Umbilical cord (tissue), 2 donors: ENCODE data around the gene PRXL2B. TPM values are rescaled to one million over a fixed set of nuclear protein-coding genes. Genes with fewer than 3 reads are reported as not detected.
"Not testable (repeated sequence)": the region's sequence is repeated elsewhere in the genome, so short reads cannot be mapped to it uniquely, and the experiment has no call there.

Experiments
- DNase-seq: peaks from one replicate; pipeline ENCODE4 v3.0.0-alpha.2; 2015; ENCODE audit warnings: low spot score
- total RNA-seq: library from RNA; depleted of rRNA; stranded (reverse); fragments of >200 nt; gene quantifications from one replicate; pipeline ENCODE4 v1.2.3, GENCODE V29; 2014; ENCODE audit warnings: low replicate concordance; ENCODE audit not compliant: insufficient read depth

The PRXL2B gene
- total RNA-seq, 1 donor from 2014 or later = 1.4 TPM

DNA sequence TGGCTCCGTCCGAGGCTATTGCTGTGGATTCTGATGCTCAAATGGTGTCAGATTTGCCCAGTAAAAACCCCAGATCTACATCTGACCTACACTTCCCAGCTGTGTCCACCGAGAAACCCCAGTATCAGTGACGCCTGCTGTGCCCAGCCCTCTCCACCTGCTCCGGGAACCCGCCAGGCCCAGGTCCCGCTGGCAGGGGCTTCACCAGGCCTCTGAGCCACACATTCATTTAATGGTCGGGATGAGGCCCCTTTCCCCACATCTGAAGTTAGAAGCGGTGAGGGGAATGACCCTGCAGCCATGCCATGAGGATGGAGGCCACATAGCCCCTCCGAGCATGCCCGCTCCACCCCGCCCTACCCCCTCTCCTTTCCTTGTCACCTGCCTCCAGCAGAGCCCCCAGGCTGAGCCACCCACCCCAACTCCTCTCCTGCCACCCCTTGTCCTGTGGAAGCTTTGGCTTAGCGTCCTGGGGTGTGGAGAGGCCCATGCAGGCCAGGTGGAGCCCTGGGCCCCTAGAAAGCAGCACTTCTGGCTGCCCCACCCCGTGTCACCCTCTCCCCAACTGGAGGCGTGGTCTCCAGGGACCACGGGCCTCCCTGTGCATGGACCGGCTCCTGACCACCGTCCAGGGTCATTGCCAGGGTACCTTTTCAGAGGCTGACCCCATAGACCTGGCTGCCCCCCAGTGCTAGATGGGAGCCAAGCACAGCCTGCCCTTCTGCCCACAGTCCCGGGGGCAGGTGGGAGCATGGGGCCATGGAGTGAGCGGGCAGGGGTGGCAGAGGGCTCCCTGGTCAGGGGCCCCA lies 22.4 kb upstream of the PRXL2B start:
- no peak for DNase-seq

- DNase-seq = no peak
Observed at GRCh38 chr1:2564815-2565374, 21.7 kb upstream of the PRXL2B start.

DNA sequence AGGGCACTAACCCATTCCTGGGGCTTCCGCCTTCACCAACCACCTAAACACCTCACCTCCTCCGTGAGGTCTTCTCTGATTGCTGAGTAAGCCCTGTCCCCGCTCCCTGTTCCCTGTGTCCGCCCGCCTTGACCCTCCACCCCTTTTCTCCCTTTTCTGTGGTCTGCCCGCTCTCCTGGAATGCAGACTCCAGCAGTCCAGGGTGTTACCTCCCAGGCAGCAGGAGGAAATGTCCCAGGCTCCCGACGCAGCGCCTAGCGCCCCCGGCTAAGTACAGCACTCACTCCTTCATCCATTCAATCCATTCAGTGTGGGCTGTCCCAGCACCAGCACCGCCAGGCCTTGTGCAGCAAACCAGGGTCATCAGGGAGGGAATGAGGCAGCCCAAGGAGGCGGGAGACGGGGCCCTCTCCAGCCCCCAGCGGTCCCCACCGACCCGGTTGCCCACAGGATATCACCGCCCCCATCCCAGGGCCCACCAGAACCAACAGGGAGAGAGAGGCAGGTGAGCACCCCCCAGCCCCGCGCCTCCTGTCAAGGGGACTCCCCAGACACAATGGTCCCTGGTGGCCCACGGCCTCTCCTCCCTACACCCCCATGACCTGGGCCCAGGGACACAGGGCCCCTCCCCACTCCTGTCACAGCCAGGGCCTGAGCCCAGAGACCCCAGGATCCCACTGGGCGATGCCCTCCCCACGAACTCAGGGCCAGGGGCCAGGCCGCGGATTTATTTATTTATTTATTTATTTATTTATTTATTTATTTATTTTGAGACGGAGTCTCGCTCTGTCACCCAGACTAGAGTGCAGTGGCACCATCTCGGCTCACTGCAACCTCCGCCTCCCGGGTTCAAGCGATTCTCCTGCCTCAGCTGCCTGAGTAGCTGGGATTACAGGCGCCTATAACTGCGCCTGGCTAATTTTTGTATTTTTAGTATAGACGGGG lies 20.2 kb upstream of the PRXL2B start:
- DNase-seq = no peak

DNA sequence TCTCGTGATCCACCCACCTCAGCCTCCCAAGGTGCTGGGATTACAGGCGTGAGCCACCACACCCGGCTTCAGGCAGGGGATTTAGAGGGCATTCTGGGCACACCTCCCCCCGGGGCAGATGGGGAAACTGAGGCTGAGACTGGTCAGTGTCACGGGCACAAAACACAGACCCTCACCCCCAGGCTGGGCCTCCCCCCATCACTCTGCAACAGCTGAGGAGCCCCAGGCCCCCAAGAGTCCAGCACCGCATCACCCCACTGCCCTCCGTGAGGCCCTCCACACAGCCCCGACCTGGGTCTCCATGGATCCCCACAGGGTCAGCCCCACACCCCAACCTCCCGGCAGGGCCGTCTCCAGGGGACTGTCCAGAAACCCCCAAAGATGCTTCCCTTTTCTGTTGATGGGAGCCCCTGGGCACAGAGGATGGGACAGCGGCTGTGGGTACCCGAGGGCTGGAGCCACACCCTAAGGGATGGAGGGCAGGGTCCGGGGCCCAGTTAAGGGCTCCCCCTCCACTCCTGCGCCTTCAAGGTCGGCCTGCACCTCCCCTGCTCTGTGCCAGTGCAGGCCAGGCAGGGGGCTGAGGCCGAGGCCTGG lies 19.4 kb upstream of the PRXL2B start:
- no peak for DNase-seq

DNA sequence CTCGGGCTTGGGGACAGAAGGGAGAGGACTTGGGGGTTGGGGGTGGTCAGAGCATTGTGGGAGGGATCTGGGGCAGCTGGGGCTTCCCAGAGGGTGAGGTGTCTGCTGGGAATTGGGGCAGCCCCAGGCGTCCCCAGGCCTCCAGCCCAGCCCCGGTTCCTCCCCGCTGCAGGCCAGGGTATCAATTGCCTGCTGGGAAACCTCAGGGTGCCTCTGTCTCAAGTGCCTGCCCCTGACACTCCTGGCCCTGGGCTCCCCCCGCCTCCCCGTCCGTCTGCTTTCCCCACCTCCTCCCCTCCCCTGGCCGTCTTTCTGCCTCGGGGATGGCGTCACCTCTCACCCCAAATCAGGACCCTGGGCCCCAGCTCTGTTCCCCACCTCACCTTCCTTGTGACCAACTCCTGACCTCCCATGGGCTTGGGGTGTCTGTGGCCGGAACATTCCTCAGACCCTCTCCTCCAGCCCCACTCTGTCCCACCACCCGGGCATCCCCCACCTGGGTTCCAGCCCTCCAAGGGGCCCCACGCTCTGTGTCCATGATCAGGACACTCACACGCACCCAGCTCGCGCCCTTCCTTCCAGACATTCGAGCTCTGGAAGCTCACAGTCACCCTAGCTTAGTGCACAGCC lies 18.3 kb upstream of the PRXL2B start:
- not testable (repeated sequence) for DNase-seq

DNA sequence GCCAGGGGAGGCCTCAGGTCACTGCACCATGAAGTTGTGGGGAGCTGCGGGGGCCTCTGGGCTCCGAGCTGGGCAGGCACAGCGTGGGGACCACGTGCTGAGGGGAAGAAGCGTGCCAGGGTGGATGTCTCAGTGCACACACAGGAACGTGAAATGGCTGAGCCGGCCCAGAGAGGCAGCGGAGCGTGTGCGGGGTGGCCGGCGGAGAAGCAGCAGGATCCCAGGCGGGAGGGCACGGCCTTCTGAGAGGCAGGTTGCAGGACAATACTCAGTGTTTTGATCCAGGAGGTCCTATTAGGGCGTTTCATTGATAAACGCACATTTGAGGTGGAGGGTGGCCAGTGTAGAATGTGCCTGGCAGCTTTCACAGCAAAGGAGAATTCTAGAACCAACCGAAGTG lies 17.5 kb upstream of the PRXL2B start:
- DNase-seq = no peak

- not testable (repeated sequence) for DNase-seq
Observed at GRCh38 chr1:2569703-2570102, 16.9 kb upstream of the PRXL2B start.

- DNase-seq = no peak
Observed at GRCh38 chr1:2570332-2570731, 16.2 kb upstream of the PRXL2B start.

- DNase-seq = no peak
Observed at GRCh38 chr1:2571348-2571747, 15.2 kb upstream of the PRXL2B start.

- no peak for DNase-seq
Observed at GRCh38 chr1:2573250-2573920, 13.2 kb upstream of the PRXL2B start.

DNA sequence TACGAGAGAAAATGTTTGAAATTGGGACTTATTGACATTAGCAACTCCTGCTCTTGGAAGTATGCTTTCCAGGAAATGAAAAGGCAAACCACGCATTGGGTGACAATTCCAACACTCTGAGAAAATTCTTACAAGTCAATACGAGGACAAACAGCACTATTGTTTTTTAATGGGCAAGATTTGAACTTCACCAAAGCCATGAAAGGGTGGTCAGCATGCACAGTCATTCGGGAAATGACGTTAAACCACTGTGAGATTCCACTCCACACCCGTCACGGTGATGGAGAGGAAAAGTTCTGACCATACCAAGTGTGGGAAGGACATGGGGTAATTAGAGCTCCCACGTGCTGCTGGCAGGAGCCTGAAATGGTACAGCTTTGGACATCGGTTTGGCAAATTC lies 12.2 kb upstream of the PRXL2B start:
- no peak for DNase-seq

- DNase-seq = no peak
Observed at GRCh38 chr1:2575801-2576663, 10.5 kb upstream of the PRXL2B start.

GRCh38 chr1:2577565-2578075 lies 9.0 kb upstream of the PRXL2B start:
- not testable (repeated sequence) for DNase-seq

DNA sequence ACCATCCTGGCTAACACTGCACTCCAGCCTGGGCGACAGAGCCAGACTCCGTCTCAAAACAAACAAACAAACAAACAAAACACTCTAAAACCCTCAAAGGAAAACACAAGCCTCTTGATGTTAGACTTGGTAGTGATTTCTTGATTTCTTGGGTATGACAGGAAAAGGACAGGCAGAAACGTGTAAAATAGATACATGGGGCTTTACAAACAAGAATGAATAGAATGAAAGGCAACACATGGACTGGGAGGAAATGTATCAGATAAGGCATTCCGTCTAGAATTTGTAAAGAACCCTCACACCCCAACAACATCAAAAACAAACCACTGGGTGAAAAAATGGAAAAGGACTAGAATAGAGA lies 7.8 kb upstream of the PRXL2B start:
- no peak for DNase-seq

DNA sequence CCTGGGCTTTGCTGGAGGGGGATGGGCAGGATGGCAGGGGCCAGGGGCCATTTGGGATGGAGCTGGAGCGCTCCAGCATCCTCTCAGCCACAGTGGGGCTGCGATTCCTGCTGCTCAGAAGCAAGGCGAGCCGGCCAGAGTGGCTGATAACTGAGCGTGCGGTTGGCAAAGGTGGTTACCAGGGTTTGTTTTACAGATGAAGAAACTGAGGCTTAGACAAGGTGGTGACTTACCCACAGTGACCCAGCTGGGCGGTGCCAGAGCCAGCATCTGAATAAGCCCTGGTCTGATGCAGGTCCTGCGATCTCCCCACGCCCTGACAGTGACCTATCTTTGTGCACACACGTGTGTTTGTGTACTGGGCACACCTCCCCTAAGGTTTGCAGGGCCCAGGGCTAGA lies 5.9 kb upstream of the PRXL2B start:
- no peak for DNase-seq

GRCh38 chr1:2582391-2582790 lies 4.2 kb upstream of the PRXL2B start:
- DNase-seq = no peak

GRCh38 chr1:2583331-2583791 lies 3.2 kb upstream of the PRXL2B start:
- DNase-seq = no peak

DNA sequence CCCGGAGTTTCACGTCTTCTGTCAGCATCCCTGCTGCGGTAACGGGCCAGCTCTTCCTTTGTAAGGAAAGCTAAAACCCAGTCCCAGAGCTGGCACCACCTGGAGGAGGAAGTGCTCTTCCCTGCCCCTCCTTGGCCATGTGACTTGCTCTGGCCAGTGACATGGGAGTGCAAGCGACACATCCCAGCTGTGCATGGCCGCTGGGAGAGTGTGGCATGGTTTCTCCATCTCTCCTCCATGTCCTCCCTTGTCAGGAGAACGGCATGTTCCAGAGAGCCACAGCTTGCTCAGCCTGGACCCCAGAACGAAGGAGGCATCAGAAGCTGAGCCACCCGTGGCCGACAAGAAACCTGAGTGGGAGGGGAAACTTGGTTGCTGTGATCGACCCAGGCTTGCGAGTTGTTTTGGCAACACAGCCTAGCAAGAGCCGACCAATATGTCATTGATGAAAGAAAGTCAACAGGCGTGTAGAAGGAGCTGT lies 2.7 kb upstream of the PRXL2B start:
- no peak for DNase-seq

GRCh38 chr1:2584686-2585317 lies 1.8 kb upstream of the PRXL2B start:
- DNase-seq = no peak
